Mesenchymal stem cell (in vitro differentiated cells and primary cell): ENCODE data around the gene INVS. TPM values are rescaled to one million over a fixed set of nuclear protein-coding genes. Genes with fewer than 3 reads are reported as not detected.

Experiments used
- DNase-seq: peaks from one replicate; pipeline ENCODE4 v3.0.0-alpha.2; 2013
- H2AFZ ChIP-seq: one replicate; pipeline ENCODE4 v1.6.1; 2013; ENCODE audit warnings: low read depth, mild to moderate bottlenecking, control low read depth, inconsistent platforms, low read length, moderate library complexity
- H2AK5ac ChIP-seq: 2 replicates; pipeline ENCODE4 v1.6.1; 2013; ENCODE audit warnings: low read length, moderate library complexity, mild to moderate bottlenecking, inconsistent platforms; ENCODE audit not compliant: severe bottlenecking
- H2BK120ac ChIP-seq: one replicate; pipeline ENCODE4 v1.6.1; 2013; ENCODE audit warnings: low read depth, mild to moderate bottlenecking, inconsistent platforms, low read length, moderate library complexity
- H2BK12ac ChIP-seq, 2 experiments: one replicate each; pipeline ENCODE4 v1.6.1; 2013; ENCODE audit warnings: inconsistent platforms in 2 of 2, low read length in 2 of 2, mild to moderate bottlenecking in 2 of 2, moderate library complexity in 2 of 2, control low read depth in 1 of 2
- H2BK15ac ChIP-seq: one replicate; pipeline ENCODE4 v1.6.1; 2013; ENCODE audit warnings: mild to moderate bottlenecking, low read depth, inconsistent platforms; ENCODE audit not compliant: poor library complexity, severe bottlenecking
- H2BK5ac ChIP-seq: 2 replicates; pipeline ENCODE4 v1.6.1; 2013; ENCODE audit warnings: low read depth, mild to moderate bottlenecking, low read length, control low read depth, inconsistent platforms; ENCODE audit not compliant: poor library complexity, severe bottlenecking
- H3K14ac ChIP-seq, 2 experiments: one replicate each; pipeline ENCODE4 v1.6.1; 2013; ENCODE audit warnings: inconsistent platforms in 2 of 2, low read length in 2 of 2, control low read depth in 1 of 2, mild to moderate bottlenecking in 1 of 2, moderate library complexity in 1 of 2
- H3K18ac ChIP-seq, 2 experiments: one replicate each; pipeline ENCODE4 v1.6.1; 2013; ENCODE audit warnings: inconsistent platforms in 2 of 2, low read length in 2 of 2, control low read depth in 1 of 2, low read depth in 1 of 2, mild to moderate bottlenecking in 1 of 2
- H3K23ac ChIP-seq, 2 experiments: one replicate each; pipeline ENCODE4 v1.6.1; 2013; ENCODE audit warnings: inconsistent platforms in 2 of 2, low read length in 2 of 2, mild to moderate bottlenecking in 2 of 2, moderate library complexity in 2 of 2, control low read depth in 1 of 2
- H3K27ac ChIP-seq: 2 replicates; pipeline ENCODE4 v1.5.1; 2013; ENCODE audit warnings: mild to moderate bottlenecking, moderate library complexity, low read length, control low read depth, inconsistent platforms; ENCODE audit not compliant: poor library complexity, severe bottlenecking
- H3K27me3 ChIP-seq, 2 experiments: 2 replicates each; pipeline versions ENCODE4 v1.6.1 to v1.7.0; 2013; ENCODE audit warnings: low read length in 2 of 2, mild to moderate bottlenecking in 2 of 2, moderate library complexity in 2 of 2, control low read depth in 1 of 2, inconsistent platforms in 1 of 2; ENCODE audit not compliant: control insufficient read depth in 1 of 2, insufficient read depth in 1 of 2
- H3K36me3 ChIP-seq, 2 experiments: 2 replicates each; pipeline versions ENCODE4 v1.6.1 to v1.7.0; 2013; ENCODE audit warnings: low read length in 2 of 2, control low read depth in 1 of 2, inconsistent platforms in 1 of 2, low read depth in 1 of 2, mild to moderate bottlenecking in 1 of 2; ENCODE audit not compliant: insufficient read depth in 2 of 2, control insufficient read depth in 1 of 2
- H3K4ac ChIP-seq, 2 experiments: one replicate each; pipeline ENCODE4 v1.6.1; 2013; ENCODE audit warnings: inconsistent platforms in 2 of 2, low read length in 2 of 2, mild to moderate bottlenecking in 2 of 2, moderate library complexity in 2 of 2, control low read depth in 1 of 2, low read depth in 1 of 2
- H3K4me1 ChIP-seq: 2 replicates; pipeline ENCODE4 v1.6.1; 2013; ENCODE audit warnings: low read depth, low read length, control low read depth; ENCODE audit not compliant: control insufficient read depth, insufficient read depth
- H3K4me2 ChIP-seq: 2 replicates; pipeline ENCODE4 v1.6.1; 2013; ENCODE audit warnings: low read length, mild to moderate bottlenecking, inconsistent platforms; ENCODE audit not compliant: poor library complexity, severe bottlenecking
- H3K4me3 ChIP-seq, 2 experiments: 2 replicates each; pipeline versions ENCODE4 v1.5.1 to v1.7.0; 2013; ENCODE audit warnings: low read length in 2 of 2, mild to moderate bottlenecking in 2 of 2, control low read depth in 1 of 2, low read depth in 1 of 2; ENCODE audit not compliant: insufficient read depth in 1 of 2
- H3K79me1 ChIP-seq: replicated peaks from 2 replicates; pipeline ENCODE4 v1.6.1; 2013; ENCODE audit warnings: mild to moderate bottlenecking, control low read depth, low read length, inconsistent platforms; ENCODE audit not compliant: poor library complexity, severe bottlenecking
- H3K9ac ChIP-seq: 2 replicates; pipeline ENCODE4 v1.7.0; 2013; ENCODE audit warnings: mild to moderate bottlenecking, low read length, moderate library complexity
- H3K9me3 ChIP-seq: 2 replicates; pipeline ENCODE4 v1.7.0; 2013; ENCODE audit warnings: mild to moderate bottlenecking, low read length; ENCODE audit not compliant: control insufficient read depth
- H4K8ac ChIP-seq: one replicate; pipeline ENCODE4 v1.6.1; 2013; ENCODE audit warnings: inconsistent platforms, mild to moderate bottlenecking, low read length, moderate library complexity
- H4K91ac ChIP-seq: one replicate; pipeline ENCODE4 v1.6.1; 2013; ENCODE audit warnings: mild to moderate bottlenecking, low read length, inconsistent platforms
- WGBS: methylation state at CpG from one replicate; pipeline ENCODE4 v1.1.7; 2013; ENCODE audit warnings: mixed read lengths; 5-methylcytosine and 5-hydroxymethylcytosine counted together
- small RNA-seq: library from polyadenylated mRNA; stranded (forward); fragments of <200 nt; extraction: miRNeasy Mini kit (QIAGEN cat#:217004); gene quantifications from one replicate; pipeline ENCODE3, GENCODE V24; 2013; ENCODE audit warnings: low read depth

Gene INVS

GRCh38 chr9:100341889-100342288 lies 242.8 kb downstream of the INVS start:
- H3K79me1 ChIP-seq: peaks cover 15% of the 10 kb centered on the region
- no peak overlapping the region for H3K9ac ChIP-seq
- no peak overlapping the region for H2AK5ac ChIP-seq
- no peaks in the 10 kb centered on the region for H3K4me1 ChIP-seq
- no peak overlapping the region for H3K14ac ChIP-seq
- H3K4ac ChIP-seq: no peak overlapping the region
- H3K4me3 ChIP-seq: no peak overlapping the region
- no peaks in the 10 kb centered on the region for H3K9me3 ChIP-seq
- no peaks in the 10 kb centered on the region for H3K27me3 ChIP-seq
- H2AFZ ChIP-seq: no peak overlapping the region
- no peak overlapping the region for H3K18ac ChIP-seq
- peaks cover 4 to 71% of the 10 kb centered on the region in 2 experiments for H3K36me3 ChIP-seq
- no peak overlapping the region for H4K8ac ChIP-seq
- H2BK12ac ChIP-seq: no peak overlapping the region
- WGBS: 98% methylated on average over 3 of the region's 3 CpGs
- H3K23ac ChIP-seq: no peak overlapping the region
- no peak overlapping the region for H3K4me2 ChIP-seq
- DNase-seq: no peak
- H2BK15ac ChIP-seq: no peak overlapping the region
- H3K27ac ChIP-seq: no peak overlapping the region
- no peak overlapping the region for H4K91ac ChIP-seq
- H2BK5ac ChIP-seq: no peak overlapping the region
- no peak overlapping the region for H2BK120ac ChIP-seq

- peaks cover 2% of the 10 kb centered on the region for H3K4me1 ChIP-seq
- WGBS: 95% methylated on average over 2 of the region's 3 CpGs
- H3K4me3 ChIP-seq: peak overlapping the region in 1 of 2 experiments; percentile 55
Measured at GRCh38 chr9:100346836-100347235, 247.8 kb downstream of the INVS start.

GRCh38 chr9:100350188-100350587 lies 251.1 kb downstream of the INVS start:
- peaks cover 2% of the 10 kb centered on the region for H3K4me1 ChIP-seq
- no peak overlapping the region for H3K18ac ChIP-seq
- H3K79me1 ChIP-seq: peaks cover 8% of the 10 kb centered on the region
- peaks cover 3 to 21% of the 10 kb centered on the region in 2 experiments for H3K36me3 ChIP-seq
- H2AFZ ChIP-seq: no peak overlapping the region
- no peak overlapping the region for H4K8ac ChIP-seq
- H2BK5ac ChIP-seq: no peak overlapping the region
- H3K27ac ChIP-seq: no peak overlapping the region
- H3K4ac ChIP-seq: no peak overlapping the region
- no peak overlapping the region for H3K14ac ChIP-seq
- no peak overlapping the region for H3K23ac ChIP-seq
- H3K27me3 ChIP-seq: no peaks in the 10 kb centered on the region
- H2BK120ac ChIP-seq: no peak overlapping the region
- DNase-seq: peak; percentile 22
- H2BK15ac ChIP-seq: no peak overlapping the region
- no peak overlapping the region for H2AK5ac ChIP-seq
- H2BK12ac ChIP-seq: no peak overlapping the region
- H3K9me3 ChIP-seq: no peaks in the 10 kb centered on the region
- H4K91ac ChIP-seq: no peak overlapping the region
- no peak overlapping the region for H3K4me2 ChIP-seq
- peak overlapping the region in 1 of 2 experiments; percentile 56 for H3K4me3 ChIP-seq
- WGBS: 92% methylated on average over 1 of the region's 1 CpG
- H3K9ac ChIP-seq: no peak overlapping the region

More at GRCh38 chr9:100346836-100347235, 247.8 kb downstream of the INVS start:
- H3K27ac ChIP-seq: no peak overlapping the region
- H2AFZ ChIP-seq: no peak overlapping the region
- H2BK5ac ChIP-seq: no peak overlapping the region
- H3K23ac ChIP-seq: no peak overlapping the region
- H3K9ac ChIP-seq: peak overlapping the region; percentile 61
- no peaks in the 10 kb centered on the region for H3K27me3 ChIP-seq
- no peak overlapping the region for H4K91ac ChIP-seq
- H3K9me3 ChIP-seq: no peaks in the 10 kb centered on the region
- H3K36me3 ChIP-seq: peaks cover 3 to 44% of the 10 kb centered on the region in 2 experiments
- no peak overlapping the region for H3K4me2 ChIP-seq
- H3K14ac ChIP-seq: no peak overlapping the region
- no peak overlapping the region for H2AK5ac ChIP-seq
- no peak overlapping the region for H3K4ac ChIP-seq
- peak overlapping the region; percentile 9 for H4K8ac ChIP-seq
- no peak overlapping the region for H3K18ac ChIP-seq
- H2BK120ac ChIP-seq: no peak overlapping the region
- no peak overlapping the region for H2BK12ac ChIP-seq
- DNase-seq: no peak
- H3K79me1 ChIP-seq: peaks cover 3% of the 10 kb centered on the region
- H2BK15ac ChIP-seq: no peak overlapping the region

Small RNA genes lying within 50 kb of the gene (small RNA-seq; reads per million reads assigned to genes)
- gene RN7SL75P: not detected
